Adipose tissue (tissue), 3 donors: ENCODE results near the gene SLC19A2. TPM values are rescaled to one million over a fixed set of nuclear protein-coding genes. Genes with fewer than 3 reads are reported as not detected.
"Not testable (repeated sequence)": the region's sequence is repeated elsewhere in the genome, so short reads cannot be mapped to it uniquely, and the experiment has no call there.

Source experiments
- H3K27ac ChIP-seq: one replicate; pipeline ENCODE4 v1.5.1; 2013; ENCODE audit warnings: low read depth, low read length
- WGBS, 3 donors: extraction: QIAGEN DNeasy Blood & Tissue Kit; methylation state at CpG; one replicate each; pipeline ENCODE4 v1.1.7; 2013; 5-methylcytosine and 5-hydroxymethylcytosine counted together
- polyA plus RNA-seq, 3 donors: library from polyadenylated mRNA; stranded (reverse); fragments of 200-250 nt; gene quantifications; one replicate each; pipeline ENCODE4 v1.2.3, GENCODE V29; 2013
- donor health status: healthy with polysubstance abuse.
- donor health status: Bipolar disorder and iron deficiency.
- donor health status: healthy.

Gene SLC19A2, protein sequence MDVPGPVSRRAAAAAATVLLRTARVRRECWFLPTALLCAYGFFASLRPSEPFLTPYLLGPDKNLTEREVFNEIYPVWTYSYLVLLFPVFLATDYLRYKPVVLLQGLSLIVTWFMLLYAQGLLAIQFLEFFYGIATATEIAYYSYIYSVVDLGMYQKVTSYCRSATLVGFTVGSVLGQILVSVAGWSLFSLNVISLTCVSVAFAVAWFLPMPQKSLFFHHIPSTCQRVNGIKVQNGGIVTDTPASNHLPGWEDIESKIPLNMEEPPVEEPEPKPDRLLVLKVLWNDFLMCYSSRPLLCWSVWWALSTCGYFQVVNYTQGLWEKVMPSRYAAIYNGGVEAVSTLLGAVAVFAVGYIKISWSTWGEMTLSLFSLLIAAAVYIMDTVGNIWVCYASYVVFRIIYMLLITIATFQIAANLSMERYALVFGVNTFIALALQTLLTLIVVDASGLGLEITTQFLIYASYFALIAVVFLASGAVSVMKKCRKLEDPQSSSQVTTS
- 10 to 100 TPM in 2 of 3 donors, 1 to 10 TPM in 1; 9.7 to 39.3 (median 30.3) TPM for polyA plus RNA-seq

GRCh38 chr1:169485431-169486280 is at the start of gene SLC19A2:
Gene SLC19A2, minus strand, starts transcription at chr1:169485944. Its CDS starts 178 bp downstream, at chr1:169485766.
- H3K27ac ChIP-seq, result peak within 1 kb of the TSS; percentile 94
- WGBS, 3 donors, result 0% methylated on average over 80 to 85 of the region's 85 CpGs

DNA sequence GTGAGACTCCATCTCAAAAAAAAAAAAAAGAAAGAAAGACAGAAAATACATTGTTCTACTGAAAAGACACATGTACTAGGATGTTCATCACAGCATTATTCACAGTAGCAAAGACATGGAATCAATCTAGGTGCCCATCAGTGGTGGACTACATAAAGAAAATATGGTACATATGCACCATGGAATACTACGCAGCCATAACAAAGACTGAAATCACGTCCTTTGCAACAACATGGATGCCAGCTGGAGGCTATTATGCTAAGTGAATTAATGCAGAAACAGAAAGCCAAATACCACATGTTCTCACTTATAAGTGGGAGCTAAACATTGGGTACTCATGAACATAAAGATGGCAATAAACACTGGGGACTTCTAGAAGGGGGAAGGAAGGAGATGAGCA is 48.9 kb upstream of the SLC19A2 start:
- WGBS, 3 donors, result 88 to 95% (median 90%) methylated on average over 2 of the region's 2 CpGs
- no peak overlapping the region for H3K27ac ChIP-seq

DNA sequence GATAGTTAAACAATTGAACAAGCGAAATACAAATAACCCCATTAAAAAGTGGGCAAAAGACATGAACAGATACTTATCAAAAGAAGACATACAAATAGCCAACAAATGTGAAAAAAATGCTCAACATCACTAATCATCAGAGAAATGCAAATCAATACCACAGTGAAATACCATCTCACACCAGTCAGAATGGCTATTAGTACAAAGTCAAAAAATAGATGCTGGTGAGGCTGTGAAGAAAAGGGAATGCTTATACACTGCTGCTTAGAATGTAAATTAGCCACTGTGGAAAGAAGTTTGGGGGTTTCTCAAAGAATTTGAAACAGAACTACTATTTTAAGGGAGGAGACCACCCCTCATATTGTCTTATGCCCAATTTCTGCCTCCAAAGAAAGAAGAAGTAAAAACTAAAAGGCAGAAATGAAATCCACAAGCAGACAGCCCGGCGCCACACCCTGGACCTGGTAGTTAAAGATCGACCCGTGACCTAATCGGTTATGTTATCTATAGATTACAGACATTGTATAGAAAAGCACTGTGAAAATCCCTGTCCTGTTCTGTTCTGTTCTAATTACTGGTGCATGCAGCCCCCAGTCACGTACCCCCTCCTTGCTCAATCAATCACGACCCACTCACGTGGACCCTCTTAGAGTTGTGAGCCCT is 47.9 kb upstream of the SLC19A2 start:
- not testable (repeated sequence) for H3K27ac ChIP-seq
- 85 to 92% (median 91%) methylated on average over 9 of the region's 9 CpGs for WGBS, 3 donors

DNA sequence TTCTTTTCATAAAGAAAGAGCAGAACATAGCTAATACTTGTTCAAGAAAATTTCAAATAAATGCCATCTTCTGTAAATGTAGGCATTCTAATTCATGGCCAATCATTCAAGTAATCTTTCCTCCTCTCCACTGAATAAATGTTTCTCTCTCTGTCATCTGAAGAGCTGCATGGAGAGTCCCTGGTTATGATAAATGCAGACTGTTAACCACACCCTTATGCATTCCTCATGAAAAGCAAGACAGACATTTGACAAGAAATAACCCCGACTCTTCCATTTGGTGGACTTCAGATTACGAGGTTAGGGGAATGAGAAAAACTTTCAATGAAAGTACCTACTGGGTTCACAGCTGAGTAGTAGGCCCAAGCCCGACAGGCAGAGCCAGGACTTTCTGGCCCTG is 44.7 kb upstream of the SLC19A2 start:
- 60 to 92% (median 77%) methylated on average over 3 of the region's 3 CpGs for WGBS, 3 donors

DNA sequence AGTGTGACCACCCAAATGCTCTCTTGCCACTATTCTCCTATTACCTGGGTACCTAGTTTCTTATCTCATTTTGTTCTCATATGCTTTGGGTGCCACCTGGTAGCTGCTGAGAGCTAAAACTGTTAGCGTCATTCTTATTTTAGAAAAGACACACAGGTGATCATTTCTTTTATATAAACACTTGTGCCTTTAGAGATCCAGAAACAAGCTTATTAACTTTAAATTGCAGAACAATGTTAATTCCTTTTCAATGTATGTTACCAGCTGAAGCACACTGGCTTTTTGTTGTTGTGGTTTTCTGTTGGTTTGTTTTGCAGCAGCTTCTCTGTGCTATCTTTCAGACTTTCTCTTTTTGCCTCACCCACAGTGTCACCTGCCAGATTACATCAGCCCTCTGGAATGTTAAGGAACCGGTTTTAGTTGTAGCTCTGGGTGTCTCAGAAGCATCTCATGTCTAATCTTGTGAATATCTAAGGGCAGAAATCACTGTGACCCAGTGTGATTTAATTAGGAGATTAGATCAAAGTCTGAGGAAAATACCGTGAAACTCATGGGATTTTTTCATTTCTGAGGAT is 43.4 kb upstream of the SLC19A2 start:
- 16 to 48% (median 36%) methylated on average over 3 of the region's 3 CpGs for WGBS, 3 donors
- H3K27ac ChIP-seq, result no peak overlapping the region

More for the DNA sequence above, 44.7 kb upstream of the SLC19A2 start:
- no peak overlapping the region for H3K27ac ChIP-seq

- no peak overlapping the region for H3K27ac ChIP-seq
- 33 to 48% (median 40%) methylated on average over 9 of the region's 9 CpGs for WGBS, 3 donors
These were observed 42.7 kb upstream of the SLC19A2 start for GRCh38 chr1:169528215-169529067.

- 56 to 84% (median 62%) methylated on average over 5 of the region's 5 CpGs for WGBS, 3 donors
- H3K27ac ChIP-seq, result no peak overlapping the region
These were observed 41.9 kb upstream of the SLC19A2 start for GRCh38 chr1:169527451-169528214.

DNA sequence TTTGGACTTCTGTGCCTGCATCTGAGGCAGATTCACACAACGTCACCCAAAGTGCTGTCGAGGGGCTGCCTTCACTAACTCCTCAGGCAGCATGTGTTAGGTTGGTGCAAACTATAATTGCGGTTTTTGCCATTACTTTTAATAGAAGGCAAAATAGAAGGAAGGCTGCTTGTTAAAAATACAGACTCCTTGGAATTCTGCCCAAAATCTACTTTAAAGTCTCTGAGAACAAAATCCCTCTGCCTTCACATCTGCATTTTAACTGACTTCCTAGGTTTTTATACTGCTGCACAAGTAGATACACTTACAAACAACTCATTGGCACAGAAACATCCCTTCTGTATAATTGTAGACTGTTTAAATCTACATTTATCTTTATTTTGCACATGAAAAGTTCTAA is 41.3 kb upstream of the SLC19A2 start:
- 56 to 87% (median 64%) methylated on average over 3 of the region's 3 CpGs for WGBS, 3 donors
- no peak overlapping the region for H3K27ac ChIP-seq

DNA sequence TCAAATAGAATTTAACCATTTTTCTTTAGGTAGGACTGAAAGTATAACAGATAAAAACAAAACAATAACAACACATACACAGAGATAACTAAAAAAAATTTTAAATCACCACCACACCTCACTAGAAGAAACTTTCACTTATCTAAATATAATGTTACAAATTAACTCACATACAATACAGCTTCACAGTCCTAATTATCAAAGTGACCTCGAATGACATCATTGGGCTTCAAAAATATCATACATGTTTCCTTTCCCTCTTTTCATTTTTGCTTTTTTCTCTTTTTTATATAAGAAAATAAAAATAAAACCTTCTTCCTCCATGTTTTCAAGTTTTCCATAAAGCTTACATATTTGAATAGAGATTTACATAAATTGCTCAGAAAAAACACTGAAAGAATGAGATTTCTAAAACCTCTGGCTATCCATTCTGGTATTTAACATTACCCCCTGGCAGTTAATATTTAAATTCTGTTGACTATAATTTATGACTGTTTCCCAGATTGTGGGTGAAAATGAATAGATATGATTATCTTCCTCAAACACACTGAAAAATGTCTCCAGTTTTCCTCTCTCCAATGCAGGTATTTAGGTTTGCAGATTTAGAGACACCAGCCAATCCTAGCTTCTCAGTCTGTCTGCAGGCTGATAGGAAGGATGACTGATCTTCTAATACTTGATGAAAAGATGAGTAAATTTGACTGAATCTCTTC is 40.5 kb upstream of the SLC19A2 start:
- WGBS, 3 donors, result 26 to 87% (median 86%) methylated on average over 1 of the region's 1 CpG
- no peak overlapping the region for H3K27ac ChIP-seq

DNA sequence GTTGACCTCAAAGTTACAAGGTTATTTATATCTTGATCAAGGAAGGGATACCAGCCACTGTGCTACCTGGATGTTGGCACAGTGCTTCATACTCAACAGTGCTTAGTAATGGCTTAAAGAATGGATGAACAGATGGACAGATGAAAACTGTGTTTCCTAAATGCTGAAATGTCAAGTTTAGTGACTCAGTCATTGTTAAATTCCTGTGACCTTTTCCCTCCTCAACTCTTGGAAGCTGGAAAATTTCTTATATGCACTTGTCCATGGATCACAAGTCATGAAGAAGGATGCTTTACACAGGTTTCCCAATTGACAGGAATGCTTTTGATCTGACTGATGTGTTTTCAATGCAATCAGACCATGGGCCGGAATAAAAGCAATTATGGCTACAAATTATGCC is 39.6 kb upstream of the SLC19A2 start:
- no peak overlapping the region for H3K27ac ChIP-seq
- WGBS, 3 donors, result 71 to 94% (median 93%) methylated on average over 1 of the region's 1 CpG

DNA sequence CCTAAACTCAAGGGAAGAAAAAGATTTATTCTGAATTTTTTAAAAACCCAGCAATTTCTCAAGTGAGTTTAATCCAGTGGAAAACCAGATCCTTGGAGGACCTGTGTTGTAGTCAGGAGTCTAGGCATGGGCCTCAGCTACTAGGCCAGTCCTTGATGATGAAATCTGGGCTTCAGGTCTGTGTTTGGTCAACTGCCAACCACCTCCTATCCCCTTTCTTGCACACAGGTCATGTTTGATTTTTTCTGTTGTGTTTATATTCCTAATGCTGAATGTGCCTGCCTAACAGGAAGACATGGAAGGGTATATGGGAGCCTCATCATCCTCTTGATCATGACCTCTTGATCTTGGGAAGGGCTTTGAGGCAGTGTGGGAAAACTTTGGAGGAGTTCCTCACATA is 38.2 kb upstream of the SLC19A2 start:
- H3K27ac ChIP-seq, result no peak overlapping the region

DNA sequence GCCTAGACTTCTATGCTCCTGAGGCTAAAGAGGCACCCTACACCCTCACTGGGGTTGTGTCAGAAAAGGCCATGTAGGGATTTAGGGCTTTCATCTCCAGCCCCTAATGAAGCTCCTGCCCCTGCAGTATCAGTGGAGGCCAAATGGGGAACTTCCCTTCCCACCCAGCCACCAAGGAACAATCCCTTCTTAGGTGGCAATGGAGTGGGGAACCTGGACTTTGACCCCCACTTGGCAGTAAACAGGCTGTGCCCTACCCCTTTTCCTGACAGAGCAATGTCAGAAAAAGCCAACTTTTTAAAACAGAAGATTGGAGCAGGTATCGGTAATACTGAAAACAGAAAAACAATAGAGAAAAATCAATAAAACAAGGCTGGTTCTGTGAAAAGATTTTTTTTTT is 35.5 kb upstream of the SLC19A2 start:
- H3K27ac ChIP-seq, result no peak overlapping the region
- WGBS, 3 donors, result 77 to 98% (median 92%) methylated on average over 1 of the region's 1 CpG

- 93 to 96% (median 93%) methylated on average over 2 of the region's 2 CpGs for WGBS, 3 donors
- H3K27ac ChIP-seq, result no peak overlapping the region
These were observed 31.9 kb upstream of the SLC19A2 start for GRCh38 chr1:169517558-169518186.

- H3K27ac ChIP-seq, result no peak overlapping the region
These were observed 29.9 kb upstream of the SLC19A2 start for GRCh38 chr1:169515641-169516040.

GRCh38 chr1:169514566-169515270 is 29.0 kb upstream of the SLC19A2 start:
- WGBS, 3 donors, result 68 to 75% (median 68%) methylated on average over 2 of the region's 2 CpGs
- H3K27ac ChIP-seq, result no peak overlapping the region

DNA sequence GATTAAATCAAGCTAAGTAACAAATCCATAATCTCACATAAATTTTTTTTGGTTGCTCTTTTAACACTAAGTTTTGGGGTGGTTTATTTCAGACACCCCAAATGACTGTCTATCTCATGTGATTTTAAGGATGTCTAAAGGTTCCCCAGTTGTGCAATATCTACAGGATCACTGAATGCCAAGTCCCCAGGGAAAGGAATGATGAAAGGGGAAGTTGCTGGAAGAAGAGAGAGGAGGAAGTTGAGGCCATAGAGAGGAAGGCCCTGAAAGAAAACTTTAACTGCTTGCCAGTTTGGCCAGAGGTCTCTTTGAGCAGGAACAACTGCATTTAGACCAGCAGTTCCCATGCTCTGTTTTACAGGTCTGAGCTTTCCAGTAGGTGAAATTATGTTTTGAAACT is 27.5 kb upstream of the SLC19A2 start:
- H3K27ac ChIP-seq, result no peak overlapping the region
